Kidney epithelial cell (primary cell): ENCODE results near the gene BTG4. TPM values are rescaled to one million over a fixed set of nuclear protein-coding genes. Genes with fewer than 3 reads are reported as not detected.

Experiments used
- DNase-seq: peaks from one replicate; pipeline ENCODE4 v3.0.0-alpha.2; 2010; ENCODE audit warnings: low read depth
- H3K27me3 ChIP-seq: 2 replicates; pipeline ENCODE4 v1.6.0; 2011; ENCODE audit warnings: low read length; ENCODE audit not compliant: control insufficient read depth, insufficient read depth
- H3K36me3 ChIP-seq: 2 replicates; pipeline ENCODE4 v1.5.1; 2011; ENCODE audit warnings: low read length; ENCODE audit not compliant: control insufficient read depth, insufficient read depth
- H3K4me3 ChIP-seq: 2 replicates; pipeline ENCODE4 v1.5.1; 2011; ENCODE audit warnings: low read depth, mild to moderate bottlenecking, control low read depth, low read length
- total RNA-seq: library from RNA; depleted of rRNA; stranded (reverse); fragments of >200 nt; gene quantifications from 2 replicates; pipeline ENCODE4 v1.2.3, GENCODE V29; 2015
- TF ChIP-seq, protein P1 (sequence below): IDR thresholded peaks from 2 replicates; pipeline ENCODE4 v1.5.1; 2011; ENCODE audit warnings: mild to moderate bottlenecking, moderate library complexity, low read length, control low read depth, inconsistent platforms; ENCODE audit not compliant: insufficient read depth, poor library complexity, severe bottlenecking

Gene BTG4
- total RNA-seq, 1 donor from 2014 or later = 0.08 TPM

DNA sequence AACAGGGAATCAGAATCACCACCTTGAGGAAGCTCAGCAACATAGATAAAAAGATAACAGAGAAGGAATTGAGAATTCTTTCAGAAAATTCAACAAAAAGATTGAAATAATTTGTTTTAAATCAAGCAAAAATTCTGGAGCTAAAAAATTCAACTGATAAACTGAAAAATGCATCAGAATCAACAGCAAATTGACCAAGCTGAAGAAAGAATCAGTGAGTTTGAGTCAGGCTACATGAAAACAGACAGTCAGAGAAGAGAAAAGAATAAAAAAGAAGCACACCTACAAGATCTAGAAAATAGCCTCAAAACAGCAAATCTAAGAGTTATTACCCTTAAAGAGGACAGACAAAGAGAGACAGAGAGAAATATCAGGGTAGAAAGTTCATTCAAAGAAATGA is 28.8 kb downstream of the BTG4 start:
- DNase-seq = no peak
- TF ChIP-seq, protein P1, sequence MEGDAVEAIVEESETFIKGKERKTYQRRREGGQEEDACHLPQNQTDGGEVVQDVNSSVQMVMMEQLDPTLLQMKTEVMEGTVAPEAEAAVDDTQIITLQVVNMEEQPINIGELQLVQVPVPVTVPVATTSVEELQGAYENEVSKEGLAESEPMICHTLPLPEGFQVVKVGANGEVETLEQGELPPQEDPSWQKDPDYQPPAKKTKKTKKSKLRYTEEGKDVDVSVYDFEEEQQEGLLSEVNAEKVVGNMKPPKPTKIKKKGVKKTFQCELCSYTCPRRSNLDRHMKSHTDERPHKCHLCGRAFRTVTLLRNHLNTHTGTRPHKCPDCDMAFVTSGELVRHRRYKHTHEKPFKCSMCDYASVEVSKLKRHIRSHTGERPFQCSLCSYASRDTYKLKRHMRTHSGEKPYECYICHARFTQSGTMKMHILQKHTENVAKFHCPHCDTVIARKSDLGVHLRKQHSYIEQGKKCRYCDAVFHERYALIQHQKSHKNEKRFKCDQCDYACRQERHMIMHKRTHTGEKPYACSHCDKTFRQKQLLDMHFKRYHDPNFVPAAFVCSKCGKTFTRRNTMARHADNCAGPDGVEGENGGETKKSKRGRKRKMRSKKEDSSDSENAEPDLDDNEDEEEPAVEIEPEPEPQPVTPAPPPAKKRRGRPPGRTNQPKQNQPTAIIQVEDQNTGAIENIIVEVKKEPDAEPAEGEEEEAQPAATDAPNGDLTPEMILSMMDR = no peak
- no peaks in the 10 kb centered on the region for H3K36me3 ChIP-seq
- no peak overlapping the region for H3K4me3 ChIP-seq
- H3K27me3 ChIP-seq = no peaks in the 10 kb centered on the region

DNA sequence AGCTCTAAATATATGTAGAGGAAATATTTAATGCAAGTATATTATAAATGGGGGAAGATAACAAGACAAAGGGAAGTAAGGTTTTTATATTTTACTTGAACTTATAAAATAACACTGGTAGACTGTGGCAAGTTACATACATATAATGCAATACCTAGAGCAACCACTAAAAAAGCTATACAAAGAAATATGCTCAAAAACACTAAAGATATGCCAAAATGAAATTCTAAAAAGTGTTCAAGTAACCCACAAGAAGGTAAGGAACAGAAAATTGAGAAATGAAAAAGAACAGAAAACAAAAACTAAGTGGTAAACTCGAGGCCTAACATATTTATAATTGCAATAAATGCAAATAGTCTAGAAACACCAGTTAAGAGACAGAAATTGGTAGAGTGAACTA is 32.5 kb downstream of the BTG4 start:
- Histone ChIP-seq H3K36me3 (no peaks in the 10 kb centered on the region), H3K27me3 (no peaks in the 10 kb centered on the region), H3K4me3 (no peak overlapping the region)
- no peak for DNase-seq
- TF ChIP-seq, protein P1 = no peak

DNA sequence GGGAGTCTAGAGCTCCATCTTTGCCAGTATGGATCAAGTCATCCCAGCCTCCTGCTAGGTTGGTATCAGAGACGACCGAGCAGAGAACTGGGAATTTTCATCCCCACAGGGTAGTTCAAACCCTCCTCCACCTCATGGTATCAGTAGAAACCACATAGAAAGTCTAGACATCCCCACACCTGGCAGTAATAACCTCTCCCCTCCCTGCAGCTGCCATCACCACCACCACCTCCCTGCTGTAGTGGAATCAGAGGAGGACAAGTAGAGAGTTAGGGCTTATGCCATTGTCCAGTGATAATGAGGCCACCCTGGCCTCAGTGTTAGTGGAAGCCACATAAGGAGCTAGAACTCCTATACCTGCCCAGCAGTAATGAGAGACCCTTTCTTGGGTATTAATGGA is 34.3 kb downstream of the BTG4 start:
- Histone ChIP-seq H3K36me3 (no peaks in the 10 kb centered on the region), H3K4me3 (no peak overlapping the region), H3K27me3 (no peaks in the 10 kb centered on the region)
- TF ChIP-seq, protein P1 = no peak
- no peak for DNase-seq

DNA sequence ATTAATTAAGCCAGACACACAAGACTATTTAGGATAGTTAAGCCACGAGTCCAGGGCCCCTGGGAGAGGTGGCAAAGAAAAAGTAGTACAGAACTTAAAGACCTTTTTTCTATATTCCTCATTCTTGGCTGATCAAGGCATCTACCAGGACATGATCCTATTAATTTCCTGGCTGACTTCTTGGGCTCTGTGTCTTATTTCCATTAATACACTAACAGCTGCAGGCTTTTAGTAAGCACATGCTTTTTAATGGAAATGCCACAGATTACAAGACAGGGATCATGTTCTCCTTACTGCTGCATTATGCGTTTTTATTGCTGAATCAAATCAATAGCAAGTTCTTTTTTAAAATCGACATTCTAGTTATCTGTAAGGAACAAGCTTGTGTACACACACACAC is 35.2 kb downstream of the BTG4 start:
- H3K27me3 ChIP-seq = no peaks in the 10 kb centered on the region
- no peak for DNase-seq
- no peaks in the 10 kb centered on the region for H3K36me3 ChIP-seq
- TF ChIP-seq, protein P1 = no peak
- H3K4me3 ChIP-seq = no peak overlapping the region

DNA sequence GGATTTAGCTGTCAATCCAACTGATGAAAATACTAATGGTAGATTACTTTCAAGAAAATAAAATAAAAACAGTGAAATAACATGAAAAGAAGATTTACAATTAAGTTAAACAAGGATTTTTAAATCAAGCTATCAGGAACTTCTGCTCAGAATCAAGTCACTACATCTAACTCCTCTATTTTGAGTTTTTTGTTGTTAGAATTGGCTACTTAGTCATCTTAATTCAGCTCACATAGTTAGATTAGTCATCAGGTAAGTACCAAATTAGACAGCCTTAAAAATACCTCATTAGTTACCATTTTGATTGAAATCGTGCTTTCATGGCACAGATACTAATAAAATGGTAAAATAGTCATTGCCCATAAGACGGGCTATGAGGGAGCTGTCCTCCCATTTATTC is 35.8 kb downstream of the BTG4 start:
- Histone ChIP-seq H3K36me3 (no peaks in the 10 kb centered on the region), H3K27me3 (no peaks in the 10 kb centered on the region), H3K4me3 (no peak overlapping the region)
- no peak for DNase-seq
- TF ChIP-seq, protein P1 = no peak

DNA sequence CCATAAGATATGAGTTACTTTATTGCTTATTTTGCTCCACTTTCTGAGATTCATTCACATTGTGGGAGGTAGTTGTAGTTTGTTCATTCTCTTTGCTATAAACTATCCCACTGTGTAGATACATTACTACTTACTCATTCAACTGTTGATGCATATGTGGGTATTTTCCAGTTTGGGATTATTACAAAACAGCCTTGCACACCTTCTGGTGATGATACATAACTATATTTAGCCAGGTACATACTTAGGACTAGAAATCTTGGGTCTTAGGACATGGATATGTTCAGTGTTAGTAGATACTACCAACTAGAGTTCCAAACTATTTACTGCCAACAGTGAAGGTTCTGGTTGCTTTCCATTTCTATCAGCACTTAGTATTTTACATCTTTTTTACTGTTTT is 37.8 kb downstream of the BTG4 start:
- TF ChIP-seq, protein P1 = no peak
- H3K4me3 ChIP-seq = no peak overlapping the region
- no peak for DNase-seq
- H3K27me3 ChIP-seq = no peaks in the 10 kb centered on the region
- H3K36me3 ChIP-seq = no peaks in the 10 kb centered on the region
